Measurements from ENCODE around the gene PCIF1. TPM values are rescaled to one million over a fixed set of nuclear protein-coding genes. Genes with fewer than 3 reads are reported as not detected.

Gene PCIF1
- total RNA-seq, 1 donor from 2014 or later = 28.6 TPM

DNA sequence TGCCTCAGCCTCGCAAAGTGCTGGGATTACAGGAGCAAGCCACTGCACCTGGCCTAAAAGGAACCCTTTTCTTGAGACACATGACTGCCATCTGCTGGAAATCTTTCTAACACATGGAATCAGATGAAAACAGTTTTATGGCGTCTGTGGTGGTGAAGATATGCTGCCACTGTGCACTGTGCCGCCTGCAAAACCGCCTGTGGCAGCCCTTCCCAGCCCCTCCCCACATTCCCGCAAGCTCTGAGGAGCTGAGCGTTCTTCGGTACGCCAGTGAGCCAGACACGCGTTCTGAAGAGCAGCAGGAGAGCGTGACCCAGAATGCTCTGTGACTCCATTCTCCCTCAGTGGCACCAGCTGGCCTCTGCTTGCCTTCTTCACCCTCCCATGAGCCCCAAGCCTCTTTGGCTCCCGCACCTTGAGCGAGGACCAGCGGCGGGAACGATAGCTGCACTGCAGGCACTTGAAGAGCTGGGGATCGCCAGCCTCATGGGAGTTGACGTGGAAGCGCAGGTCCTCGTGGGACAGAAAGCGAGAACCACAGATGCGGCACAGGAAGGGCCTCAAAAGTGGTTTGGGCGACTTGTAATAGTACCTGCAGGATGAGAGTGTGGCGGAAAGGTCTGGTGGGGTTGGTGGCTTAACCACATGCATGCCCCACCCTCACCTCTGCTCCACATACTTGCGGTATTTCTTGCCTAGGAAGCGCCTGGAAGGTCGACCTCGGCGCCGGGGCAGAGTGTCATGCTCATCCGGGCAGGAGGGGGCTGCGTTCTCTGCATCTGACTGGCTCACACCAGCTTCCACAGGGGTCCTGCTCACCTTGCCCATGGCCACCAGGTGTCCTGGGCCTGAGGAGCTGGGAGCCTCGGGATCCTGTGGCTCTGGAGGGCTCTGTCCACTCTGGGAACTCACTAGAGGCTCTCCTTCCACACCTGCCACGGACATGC lies 28.8 kb downstream of the PCIF1 start:
- DNase-seq (ENCODE audit: low spot score) = no peak
- intact Hi-C loops (cut with micrococcal nuclease) = loop anchor here (5.0 kb wide), 1 partner anchor 166 kb away; no protein-coding TSS in a partner anchor
- Mint-ChIP-seq H3K9me3 (no peaks in the 10 kb centered on the region), H3K27ac (no peak overlapping the region), H3K4me1 (ENCODE audit: low read depth) (no peaks in the 10 kb centered on the region), H3K36me3 (ENCODE audit: low read depth) (peaks cover 69% of the 10 kb centered on the region), H3K4me3 (ENCODE audit: low read depth) (no peak overlapping the region), H3K27me3 (ENCODE audit: low read depth) (no peaks in the 10 kb centered on the region)

- no peak overlapping the region for H3K4me3 Mint-ChIP-seq (ENCODE audit: low read depth)
- H3K36me3 Mint-ChIP-seq (ENCODE audit: low read depth) = peaks cover 66% of the 10 kb centered on the region
- no peaks in the 10 kb centered on the region for H3K27me3 Mint-ChIP-seq (ENCODE audit: low read depth)
- intact Hi-C loops (cut with micrococcal nuclease) = loop anchor here (5.0 kb wide), 1 partner anchor 167 kb away; no protein-coding TSS in a partner anchor
- H3K27ac Mint-ChIP-seq = no peak overlapping the region
- no peak for DNase-seq (ENCODE audit: low spot score)
- no peaks in the 10 kb centered on the region for H3K4me1 Mint-ChIP-seq (ENCODE audit: low read depth)
- no peaks in the 10 kb centered on the region for H3K9me3 Mint-ChIP-seq
Measured at GRCh38 chr20:45964006-45964400, 29.5 kb downstream of the PCIF1 start.

DNA sequence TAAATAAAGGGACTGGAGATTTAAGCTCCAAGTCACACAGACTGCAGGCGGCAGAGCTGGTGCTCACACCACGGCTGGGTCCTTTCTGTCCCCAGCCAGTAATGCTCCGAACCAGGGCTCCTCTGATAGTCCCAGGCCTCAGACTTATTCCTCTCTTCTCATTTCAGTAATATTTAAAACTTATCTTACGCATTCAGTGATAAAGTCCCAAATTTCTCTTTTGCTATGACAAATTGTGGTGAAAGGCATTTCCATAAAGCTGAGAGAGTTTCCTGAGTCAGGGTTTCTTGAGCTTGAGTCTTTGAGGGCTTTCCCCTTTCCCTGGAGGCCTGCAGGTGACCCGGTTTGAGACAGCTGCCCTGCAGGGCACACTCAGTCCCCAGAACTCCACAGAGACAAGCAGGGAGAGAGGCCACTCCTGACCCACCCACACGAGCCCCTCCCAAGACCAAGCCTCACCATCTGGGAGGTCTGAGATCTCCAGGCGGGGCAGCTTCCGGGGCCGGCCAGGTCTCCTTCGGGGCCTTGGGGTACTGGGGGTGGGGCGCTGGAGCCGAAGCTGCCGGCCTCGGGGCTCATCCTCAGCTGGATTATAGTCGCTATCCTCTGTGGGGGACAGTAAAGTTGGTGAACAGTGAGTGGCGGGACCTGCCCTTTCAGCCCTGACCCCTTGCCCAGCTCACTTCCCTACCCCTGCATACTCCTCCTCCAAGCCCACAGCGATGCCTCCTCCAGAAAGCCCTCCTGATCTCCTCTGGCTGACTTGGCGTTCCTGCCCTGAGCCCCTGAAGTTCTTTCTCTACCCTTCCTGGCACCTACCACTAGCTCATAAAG lies 30.9 kb downstream of the PCIF1 start:
- no peaks in the 10 kb centered on the region for H3K27me3 Mint-ChIP-seq (ENCODE audit: low read depth)
- no peak for DNase-seq (ENCODE audit: low spot score)
- no peak overlapping the region for H3K27ac Mint-ChIP-seq
- H3K36me3 Mint-ChIP-seq (ENCODE audit: low read depth) = peaks cover 59% of the 10 kb centered on the region
- intact Hi-C loops (cut with micrococcal nuclease) = no loop called here
- H3K9me3 Mint-ChIP-seq = no peaks in the 10 kb centered on the region
- H3K4me3 Mint-ChIP-seq (ENCODE audit: low read depth) = no peak overlapping the region
- H3K4me1 Mint-ChIP-seq (ENCODE audit: low read depth) = peaks cover 6% of the 10 kb centered on the region

DNA sequence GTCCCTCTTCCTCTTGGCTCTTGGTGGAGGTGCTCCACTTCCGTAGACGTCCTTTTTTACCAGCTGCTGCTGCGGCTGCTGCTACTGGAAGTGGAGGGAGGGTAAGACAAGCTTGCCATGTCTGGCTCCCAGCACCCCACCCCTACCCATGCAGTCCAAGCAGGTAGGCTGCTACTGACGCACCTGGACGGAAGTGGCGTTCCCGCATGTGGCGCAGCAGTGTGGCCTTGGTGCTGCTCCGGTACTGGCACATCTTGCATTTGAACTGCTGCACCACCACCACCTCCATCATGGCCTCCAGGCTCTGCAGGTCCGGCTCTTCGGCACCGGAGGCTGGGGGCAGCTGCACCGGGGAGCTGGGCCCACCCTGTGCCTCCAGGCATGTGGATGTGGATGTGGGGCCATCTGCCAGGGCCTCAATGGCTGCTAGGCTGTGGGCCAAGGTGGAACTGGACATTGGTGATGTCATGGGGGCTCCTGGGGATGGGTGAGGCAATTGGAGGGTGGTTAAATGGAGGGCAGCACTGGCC lies 33.1 kb downstream of the PCIF1 start:
- no peak for DNase-seq (ENCODE audit: low spot score)
- Mint-ChIP-seq H3K36me3 (ENCODE audit: low read depth) (peaks cover 52% of the 10 kb centered on the region), H3K4me3 (ENCODE audit: low read depth) (no peak overlapping the region), H3K9me3 (no peaks in the 10 kb centered on the region), H3K27ac (no peak overlapping the region), H3K27me3 (ENCODE audit: low read depth) (no peaks in the 10 kb centered on the region), H3K4me1 (ENCODE audit: low read depth) (peaks cover 10% of the 10 kb centered on the region)
- intact Hi-C loops (cut with micrococcal nuclease) = no loop called here

DNA sequence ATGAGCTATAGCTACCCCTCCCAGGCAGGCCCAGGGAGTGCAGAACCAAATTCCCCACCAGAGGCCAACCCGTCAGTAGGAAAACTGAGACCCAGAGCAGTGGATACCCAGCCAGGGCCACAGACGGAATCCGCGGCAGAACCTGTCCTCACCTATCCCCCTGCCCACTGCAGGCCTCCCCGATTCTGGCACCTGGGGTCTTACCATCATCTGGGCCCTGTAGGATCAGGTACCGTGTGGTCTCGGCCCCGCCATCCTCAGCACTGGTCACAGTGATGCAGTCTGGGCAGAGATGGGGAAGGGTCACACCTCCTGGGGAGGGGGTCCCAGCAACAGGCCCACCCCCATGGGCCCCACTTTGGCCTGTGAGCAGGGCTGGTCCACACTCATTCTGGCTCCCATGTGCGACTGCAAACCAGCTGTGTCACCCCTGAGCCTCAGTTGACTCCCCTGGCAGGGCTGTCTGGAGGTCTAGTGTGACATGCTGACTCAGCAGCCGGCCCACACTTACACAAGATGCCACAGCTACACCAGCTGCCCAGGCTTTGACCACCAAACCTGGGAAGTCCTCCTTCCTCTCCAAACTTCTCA lies 33.7 kb downstream of the PCIF1 start:
- H3K9me3 Mint-ChIP-seq = no peaks in the 10 kb centered on the region
- H3K4me3 Mint-ChIP-seq (ENCODE audit: low read depth) = no peak overlapping the region
- DNase-seq (ENCODE audit: low spot score) = no peak
- no peaks in the 10 kb centered on the region for H3K27me3 Mint-ChIP-seq (ENCODE audit: low read depth)
- H3K27ac Mint-ChIP-seq = no peak overlapping the region
- H3K36me3 Mint-ChIP-seq (ENCODE audit: low read depth) = peaks cover 47% of the 10 kb centered on the region
- peaks cover 10% of the 10 kb centered on the region for H3K4me1 Mint-ChIP-seq (ENCODE audit: low read depth)
- intact Hi-C loops (cut with micrococcal nuclease) = no loop called here

DNA sequence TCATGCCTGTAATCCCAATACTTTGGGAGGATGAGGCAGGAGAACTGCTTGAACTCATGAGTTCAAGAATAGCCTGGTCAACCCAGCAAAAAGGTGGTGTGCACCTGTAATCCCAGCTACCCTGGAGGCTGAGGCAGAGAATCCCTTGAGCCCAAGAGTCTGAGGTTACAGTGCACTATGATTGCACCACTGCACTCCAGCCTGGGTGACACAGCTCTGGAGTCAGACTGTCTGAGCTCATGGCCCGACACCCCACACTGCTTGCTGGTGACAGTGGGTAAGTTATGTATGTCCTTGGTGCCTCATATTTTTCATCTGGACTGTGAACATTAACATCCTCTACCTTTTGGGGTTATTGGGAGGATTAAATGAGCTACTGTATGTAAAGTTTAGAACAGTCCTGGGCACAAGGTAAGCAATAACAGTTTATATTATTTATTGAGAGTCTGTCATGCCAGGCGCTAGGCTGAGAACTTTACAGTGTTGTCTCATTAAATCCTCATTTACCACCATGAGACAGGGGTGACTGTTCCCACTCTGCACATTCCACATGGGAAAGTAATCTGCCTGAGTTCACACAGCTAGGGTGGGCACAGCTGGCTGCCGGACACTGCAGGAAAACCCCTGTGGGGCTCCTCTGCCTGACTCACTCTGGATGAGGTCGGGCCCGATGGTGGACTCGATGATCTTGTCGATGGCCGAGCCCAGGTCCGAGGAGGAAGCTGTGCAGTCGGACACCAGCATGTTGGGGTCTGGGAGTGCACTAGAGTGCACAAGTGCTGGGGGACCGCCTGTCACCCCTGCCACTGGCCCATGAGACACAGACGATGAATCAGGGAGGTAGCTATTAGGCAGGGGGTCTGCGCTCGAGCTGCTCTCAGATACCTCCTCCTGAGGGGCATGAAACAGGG lies 34.6 kb downstream of the PCIF1 start:
- H3K27me3 Mint-ChIP-seq (ENCODE audit: low read depth) = no peaks in the 10 kb centered on the region
- peaks cover 10% of the 10 kb centered on the region for H3K4me1 Mint-ChIP-seq (ENCODE audit: low read depth)
- no peak overlapping the region for H3K27ac Mint-ChIP-seq
- intact Hi-C loops (cut with micrococcal nuclease) = no loop called here
- no peak for DNase-seq (ENCODE audit: low spot score)
- H3K36me3 Mint-ChIP-seq (ENCODE audit: low read depth) = peaks cover 40% of the 10 kb centered on the region
- no peaks in the 10 kb centered on the region for H3K9me3 Mint-ChIP-seq
- no peak overlapping the region for H3K4me3 Mint-ChIP-seq (ENCODE audit: low read depth)

DNA sequence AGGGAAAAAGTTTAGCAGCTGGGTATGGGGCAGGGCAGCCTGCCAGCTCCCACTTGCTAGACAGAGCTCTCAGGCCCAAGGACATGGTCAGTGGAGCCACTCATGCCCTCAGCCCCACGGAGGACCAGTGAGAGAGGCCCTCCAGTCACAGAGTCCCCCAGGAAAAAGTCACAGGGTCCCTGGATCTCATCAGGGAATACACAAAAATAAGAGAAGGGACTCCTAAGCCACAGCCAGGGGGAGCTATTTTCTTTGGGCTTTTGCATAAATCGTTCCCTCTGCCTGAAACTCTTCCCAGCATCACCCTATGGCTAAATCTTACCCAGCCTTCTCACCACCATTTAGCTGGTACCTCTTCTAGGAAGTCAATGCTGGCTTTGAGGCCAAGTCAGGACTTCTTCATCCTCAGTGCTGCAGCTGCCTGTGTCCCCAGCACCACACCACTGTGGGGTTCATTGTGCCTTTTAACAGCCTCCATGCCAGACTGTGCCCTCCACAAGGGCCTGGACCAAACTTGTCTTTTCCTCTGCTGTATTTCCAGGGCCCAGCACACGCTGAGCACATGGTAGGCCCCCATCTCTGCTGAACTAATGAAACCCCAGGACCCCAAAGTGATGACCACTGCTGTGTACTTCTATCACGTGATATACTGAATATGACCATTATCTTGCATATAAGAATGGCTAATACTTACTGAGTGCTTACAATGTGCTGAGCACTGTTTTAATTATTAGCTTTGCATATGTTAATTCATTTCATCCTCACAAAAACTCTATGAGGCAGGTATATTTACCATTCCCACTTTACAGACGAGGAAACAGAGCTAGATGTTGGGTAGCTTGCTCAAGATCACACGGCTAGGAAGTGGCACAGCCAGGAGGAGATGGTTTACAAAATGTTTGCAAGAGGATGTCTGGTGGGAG lies 35.5 kb downstream of the PCIF1 start:
- Mint-ChIP-seq H3K4me3 (ENCODE audit: low read depth) (peak overlapping the region; percentile 85), H3K27ac (peak overlapping the region; percentile 51), H3K9me3 (no peaks in the 10 kb centered on the region), H3K36me3 (ENCODE audit: low read depth) (peaks cover 37% of the 10 kb centered on the region), H3K4me1 (ENCODE audit: low read depth) (peaks cover 10% of the 10 kb centered on the region), H3K27me3 (ENCODE audit: low read depth) (no peaks in the 10 kb centered on the region)
- no peak for DNase-seq (ENCODE audit: low spot score)
- intact Hi-C loops (cut with micrococcal nuclease) = loop anchor here (5.0 to 10.0 kb wide), 2 partner anchors 42 to 75 kb away; partner anchors contain the start of genes CTSA and NEURL2

DNA sequence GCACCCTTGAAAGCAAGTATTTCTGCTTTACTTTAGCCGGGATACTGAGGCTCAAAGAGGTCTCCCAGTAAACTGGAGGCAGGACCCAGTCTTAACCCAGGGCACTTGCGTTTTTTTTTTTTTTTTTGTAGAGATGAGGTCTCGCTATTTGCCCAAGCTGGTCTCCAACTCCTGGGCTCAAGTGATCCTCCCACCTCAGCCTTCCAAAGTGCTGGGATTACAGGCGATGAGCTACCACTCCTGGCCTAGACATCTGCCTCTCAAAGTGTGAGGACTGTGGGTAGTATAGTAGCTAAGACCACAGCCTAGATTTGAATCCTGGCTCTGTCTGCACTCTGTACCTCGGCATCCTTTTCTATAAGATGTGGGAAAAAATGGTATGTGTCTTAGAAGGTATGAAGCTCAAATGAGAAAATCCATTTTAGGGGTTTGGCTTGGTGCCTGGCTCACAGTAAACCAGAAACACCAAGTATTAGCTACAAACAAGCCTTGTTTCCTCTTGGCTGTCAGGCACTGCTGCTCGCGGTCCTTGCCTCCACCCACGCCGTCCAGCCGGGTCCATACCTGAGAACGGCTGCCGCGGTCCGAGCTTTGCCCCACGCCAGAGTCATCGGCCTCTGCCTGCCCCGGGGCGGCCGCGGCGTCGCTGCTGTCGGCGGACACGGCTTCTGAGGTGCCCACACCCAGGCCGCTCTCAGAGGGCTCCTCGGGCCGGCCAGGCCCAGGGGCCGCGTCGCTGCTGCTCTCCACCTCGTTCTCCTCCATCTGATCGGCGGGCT lies 36.4 kb downstream of the PCIF1 start:
- peaks cover 10% of the 10 kb centered on the region for H3K4me1 Mint-ChIP-seq (ENCODE audit: low read depth)
- peak overlapping the region; percentile 85 for H3K4me3 Mint-ChIP-seq (ENCODE audit: low read depth)
- H3K27ac Mint-ChIP-seq = peak overlapping the region; percentile 99
- no peak for DNase-seq (ENCODE audit: low spot score)
- peaks cover under 1% of the 10 kb centered on the region for H3K27me3 Mint-ChIP-seq (ENCODE audit: low read depth)
- peaks cover 29% of the 10 kb centered on the region for H3K36me3 Mint-ChIP-seq (ENCODE audit: low read depth)
- no peaks in the 10 kb centered on the region for H3K9me3 Mint-ChIP-seq
- intact Hi-C loops (cut with micrococcal nuclease) = loop anchor here (5.0 to 10.0 kb wide), 2 partner anchors 41 to 76 kb away; partner anchors contain the start of genes CTSA and NEURL2

- peak overlapping the region; percentile 99 for H3K27ac Mint-ChIP-seq
- peaks cover 5% of the 10 kb centered on the region for H3K27me3 Mint-ChIP-seq (ENCODE audit: low read depth)
- peaks cover 10% of the 10 kb centered on the region for H3K4me1 Mint-ChIP-seq (ENCODE audit: low read depth)
- peaks cover 28% of the 10 kb centered on the region for H3K36me3 Mint-ChIP-seq (ENCODE audit: low read depth)
- no peaks in the 10 kb centered on the region for H3K9me3 Mint-ChIP-seq
- peak overlapping the region; percentile 85 for H3K4me3 Mint-ChIP-seq (ENCODE audit: low read depth)
- intact Hi-C loops (cut with micrococcal nuclease) = loop anchor here (5.0 to 10.0 kb wide), 2 partner anchors 41 to 77 kb away; partner anchors contain the start of genes CTSA and NEURL2
- no peak for DNase-seq (ENCODE audit: low spot score)
Measured at GRCh38 chr20:45971425-45971674, 36.9 kb downstream of the PCIF1 start.

DNA sequence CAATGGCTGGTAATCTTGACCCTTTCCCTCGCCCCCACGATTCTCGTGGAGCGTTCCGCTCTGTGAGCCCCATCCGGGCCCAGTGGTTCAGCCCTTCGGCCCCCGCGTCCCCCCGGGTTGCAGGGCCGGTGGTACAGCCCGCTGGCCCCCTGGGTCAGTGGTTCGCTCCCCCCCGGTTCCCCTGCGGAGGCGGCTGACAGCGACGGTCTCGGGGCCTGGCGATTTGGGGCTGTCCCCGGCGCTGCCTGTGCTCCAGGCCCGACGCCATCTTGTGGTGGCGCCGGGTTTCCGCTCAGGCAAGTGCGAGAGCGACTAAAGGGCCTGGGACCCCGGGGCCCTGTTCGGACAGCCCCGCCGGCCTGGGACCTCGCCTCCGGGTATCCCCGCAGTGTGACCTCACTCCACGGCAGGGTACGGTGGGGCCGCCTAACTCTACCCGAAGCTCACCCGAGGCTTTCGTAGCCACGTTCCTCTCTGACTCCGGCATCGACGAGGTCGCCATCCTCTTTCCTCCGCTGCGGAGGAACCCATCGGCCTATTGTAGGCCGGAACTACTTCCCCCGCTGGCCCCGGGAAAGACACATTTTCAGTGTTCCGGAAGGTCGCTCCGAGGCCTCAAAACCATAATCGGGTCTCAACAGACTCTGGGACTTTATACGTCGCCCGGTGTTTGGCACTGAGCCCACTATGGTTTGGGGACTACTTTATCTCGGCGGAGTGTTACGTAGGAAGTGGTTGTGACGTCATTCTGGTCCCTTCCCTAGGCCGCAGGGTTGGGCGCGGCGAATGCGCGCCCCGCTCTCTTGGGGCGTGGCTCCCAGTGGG lies 37.4 kb downstream of the PCIF1 start, which contains the start of gene ZNF335:
Gene ZNF335, minus strand, starts transcription at position 529 of the 825 bp plus-strand sequence. CDS start 793 bp downstream, outside the sequence.
- Mint-ChIP-seq H3K27me3 (ENCODE audit: low read depth) (peaks cover 7% of the 10 kb centered on the region), H3K4me3 (ENCODE audit: low read depth) (peak within 1 kb of the TSS; percentile 85), H3K9me3 (no peaks in the 10 kb centered on the region), H3K4me1 (ENCODE audit: low read depth) (peaks cover 10% of the 10 kb centered on the region), H3K36me3 (ENCODE audit: low read depth) (peaks cover 26% of the 10 kb centered on the region), H3K27ac (peak within 1 kb of the TSS; percentile 99)
- intact Hi-C loops (cut with micrococcal nuclease) = loop anchor here (1.0 to 10.0 kb wide), 6 partner anchors 37 to 159 kb away; partner anchors contain the start of genes ACOT8, CTSA, NEURL2 and UBE2C
- peak; percentile 93 for DNase-seq (ENCODE audit: low spot score)
